GDM1 (cell line): Measurements from ENCODE around the gene NSUN7.
A peak's percentile ranks its signal among the peaks of the same experiment; 100 is the strongest.
"Not testable (repeated sequence)": the region's sequence is repeated elsewhere in the genome, so short reads cannot be mapped to it uniquely, and the experiment has no call there.

ENCODE experiments used
- DNase-seq: peaks from one replicate; lab custom pipeline; 2025; lab: John Stamatoyannopoulos, UW

The NSUN7 gene, protein sequence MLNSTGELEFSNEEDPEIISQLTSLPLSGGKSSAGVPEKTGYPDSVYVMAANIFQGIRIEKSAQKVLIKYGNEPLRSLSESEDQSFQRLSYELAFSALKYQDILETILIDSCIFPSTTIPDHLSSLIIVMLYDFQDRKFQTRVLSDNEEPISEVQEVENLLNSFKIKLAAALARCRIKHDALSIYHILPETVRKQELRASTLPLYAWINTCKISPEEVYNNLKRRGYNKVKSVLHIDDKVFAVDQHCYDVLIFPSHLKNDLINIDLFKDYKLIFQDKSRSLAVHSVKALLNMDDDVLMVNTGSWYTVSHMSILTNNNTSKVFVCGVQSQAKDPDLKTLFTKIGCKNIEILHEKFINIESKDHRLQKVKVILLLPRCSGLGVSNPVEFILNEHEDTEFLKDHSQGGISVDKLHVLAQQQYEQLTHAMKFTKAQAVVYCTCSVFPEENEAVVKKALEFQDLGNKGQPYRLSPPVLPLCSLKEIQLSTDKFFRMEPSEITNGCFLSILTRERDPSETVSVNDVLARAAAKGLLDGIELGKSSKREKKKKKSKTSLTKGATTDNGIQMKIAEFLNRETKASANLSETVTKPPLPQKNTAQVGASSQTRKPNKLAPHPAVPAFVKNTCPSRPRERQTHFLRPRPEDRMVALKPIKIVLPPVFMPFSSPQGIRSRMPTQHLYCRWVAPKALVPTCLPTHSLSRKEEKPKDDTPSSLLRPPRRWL

DNA sequence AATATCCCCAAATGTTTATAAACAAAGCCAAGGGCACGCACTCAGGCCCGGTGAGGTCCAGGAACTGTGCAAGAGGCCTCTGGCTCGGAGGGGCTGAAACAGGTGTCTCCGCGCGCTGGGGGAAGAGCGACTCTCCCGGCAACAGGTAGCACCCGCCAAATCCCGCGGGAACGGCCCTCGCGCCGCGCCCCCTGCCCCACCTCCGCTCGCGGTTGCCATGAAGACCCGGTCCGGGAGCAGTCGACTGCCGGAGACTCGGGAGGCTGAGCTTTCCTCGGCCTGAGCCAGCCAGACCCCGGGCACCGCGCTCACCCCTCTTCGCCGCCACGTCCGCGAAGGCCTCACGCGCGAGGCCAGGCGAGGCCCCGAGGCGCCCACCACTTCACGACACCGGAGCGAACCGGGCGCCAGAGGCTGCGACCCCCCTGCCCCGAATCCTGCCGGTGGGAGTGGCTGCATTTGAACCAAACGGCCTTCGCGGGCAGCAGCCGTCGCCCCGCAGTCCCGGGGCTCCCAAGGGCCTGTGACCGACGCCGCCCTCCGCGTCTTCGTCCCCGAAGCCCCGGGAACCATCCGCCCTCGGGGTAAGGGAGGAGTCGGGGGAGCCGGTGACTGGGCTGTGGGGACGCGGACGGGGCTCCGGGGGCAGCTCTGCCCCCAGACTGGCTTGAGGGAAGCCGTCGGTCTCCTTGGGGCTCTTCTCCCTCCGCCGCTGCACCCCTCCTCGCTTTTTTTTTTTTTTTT, at the start of gene NSUN7:
Gene NSUN7, plus strand, starts transcription at position 239 of the 744 bp plus-strand sequence. CDS start 739 bp downstream, outside the sequence.
- DNase-seq = no peak

DNA sequence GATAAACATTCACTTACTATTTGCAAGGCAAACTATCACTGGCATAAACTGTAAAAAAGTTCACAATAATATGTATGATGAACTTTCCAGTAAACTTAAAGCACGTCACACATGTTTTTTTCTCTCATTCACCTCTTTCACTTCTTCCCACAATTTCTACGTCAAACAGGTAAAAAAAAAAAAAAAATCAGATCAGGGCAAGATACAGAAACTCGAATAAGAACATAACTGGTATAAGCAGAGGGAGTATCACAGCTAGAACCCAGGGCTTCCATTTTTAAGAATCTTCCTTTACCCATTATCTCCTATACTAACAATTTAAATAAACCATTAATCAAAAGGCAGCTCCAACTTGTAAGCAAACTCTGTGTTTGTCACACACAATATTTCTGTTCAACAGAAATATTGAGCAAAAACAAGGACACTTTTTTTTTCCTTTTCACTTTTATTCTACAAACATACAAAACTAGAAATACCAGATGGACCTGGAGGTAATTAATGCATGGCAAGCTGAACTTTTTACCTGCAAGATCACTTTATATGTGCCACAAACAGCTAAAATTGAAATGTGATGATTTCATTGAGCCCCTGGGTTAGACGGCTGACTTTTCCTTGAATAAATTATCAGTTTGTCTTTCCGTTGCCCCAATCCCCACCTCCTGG, 47.5 kb upstream of the NSUN7 start:
- no peak for DNase-seq

DNA sequence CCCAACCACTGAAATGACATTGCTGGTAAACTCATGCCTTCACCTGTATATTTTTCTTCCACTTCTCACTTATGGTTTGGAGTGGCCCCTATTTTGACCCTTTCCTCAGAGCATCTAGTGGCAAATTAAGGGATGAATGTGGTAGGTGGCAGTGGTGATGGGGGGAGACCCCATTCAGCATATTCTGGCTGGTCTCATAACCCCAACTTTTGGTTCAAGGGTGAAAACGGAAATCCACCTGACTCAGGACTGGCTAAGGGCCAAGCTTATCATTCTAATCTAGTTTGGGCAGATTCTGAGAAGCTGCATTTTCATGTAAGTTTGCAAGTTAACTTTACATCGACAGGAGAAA, 47.0 kb upstream of the NSUN7 start:
- no peak for DNase-seq

DNA sequence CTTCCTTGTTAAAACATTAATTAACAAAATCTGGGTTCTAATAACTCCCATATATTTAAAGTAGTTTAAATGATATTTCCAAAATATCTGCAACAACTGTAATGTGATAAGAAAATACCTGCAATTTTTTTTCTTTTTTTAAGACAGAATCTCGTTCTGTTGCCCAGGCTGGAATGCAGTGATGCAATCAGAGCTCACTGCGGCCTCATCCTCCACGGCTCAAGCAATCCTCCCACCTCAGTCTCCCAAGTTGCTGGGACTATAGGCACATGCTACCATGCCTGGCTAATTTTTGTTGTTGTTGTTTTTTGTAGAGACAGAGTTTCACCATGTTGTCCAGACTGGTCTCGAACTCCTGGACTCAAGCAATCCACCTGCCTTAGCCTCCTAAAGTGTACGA, 45.7 kb upstream of the NSUN7 start:
- DNase-seq = no peak

DNA sequence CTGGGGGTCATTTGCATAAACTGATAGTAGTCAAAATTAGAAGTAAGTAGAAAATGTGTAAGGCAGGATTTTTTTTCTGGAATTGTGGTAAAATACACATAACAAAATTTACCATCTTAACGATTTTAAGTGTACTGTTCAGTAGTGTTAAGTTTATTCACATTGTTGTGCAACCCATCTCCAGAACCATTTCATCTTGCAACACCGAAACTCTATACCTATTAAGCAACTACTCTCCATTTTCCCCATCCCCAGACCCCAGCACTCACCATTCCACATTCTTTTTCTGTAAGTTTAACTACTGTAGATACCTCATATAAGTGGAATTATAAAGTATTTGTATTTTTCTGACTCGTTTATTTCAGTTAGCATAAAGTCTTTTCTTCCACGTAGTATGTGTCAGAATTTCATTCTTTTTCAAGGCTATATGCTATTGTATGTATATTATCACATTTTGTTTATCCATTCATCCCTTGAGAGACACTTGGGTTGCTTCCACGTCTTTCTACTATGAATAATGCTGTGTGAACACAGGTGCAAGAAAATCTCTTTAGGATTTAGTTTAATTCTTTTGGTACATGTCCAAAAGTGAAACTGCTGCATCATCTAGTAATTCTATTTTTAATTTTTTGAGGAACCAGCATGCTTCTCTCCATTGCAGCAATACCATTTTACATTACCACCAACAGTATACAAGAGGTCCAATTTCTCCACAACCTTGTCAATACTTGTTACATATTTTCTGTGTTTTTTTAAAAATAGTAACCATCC, 39.1 kb upstream of the NSUN7 start:
- no peak for DNase-seq

DNA sequence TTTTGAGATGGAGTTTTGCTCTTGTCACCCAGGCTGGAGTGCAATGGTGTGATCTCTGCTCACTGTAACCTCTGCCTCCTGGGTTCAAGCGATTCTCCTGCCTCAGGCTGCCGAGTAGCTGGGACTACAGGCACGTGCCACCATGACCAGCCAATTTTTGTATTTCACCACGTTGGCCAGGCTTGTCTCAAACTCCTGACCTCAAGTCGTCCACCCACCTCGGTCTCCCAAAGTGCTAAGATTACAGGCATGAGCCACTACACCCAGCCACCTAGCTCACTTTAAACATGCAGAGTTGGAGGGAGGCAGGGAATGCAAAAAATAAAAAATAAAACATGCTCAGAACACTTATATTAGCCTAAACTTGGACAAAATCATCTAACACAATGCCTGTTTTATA, 36.8 kb upstream of the NSUN7 start:
- DNase-seq = not testable (repeated sequence)

DNA sequence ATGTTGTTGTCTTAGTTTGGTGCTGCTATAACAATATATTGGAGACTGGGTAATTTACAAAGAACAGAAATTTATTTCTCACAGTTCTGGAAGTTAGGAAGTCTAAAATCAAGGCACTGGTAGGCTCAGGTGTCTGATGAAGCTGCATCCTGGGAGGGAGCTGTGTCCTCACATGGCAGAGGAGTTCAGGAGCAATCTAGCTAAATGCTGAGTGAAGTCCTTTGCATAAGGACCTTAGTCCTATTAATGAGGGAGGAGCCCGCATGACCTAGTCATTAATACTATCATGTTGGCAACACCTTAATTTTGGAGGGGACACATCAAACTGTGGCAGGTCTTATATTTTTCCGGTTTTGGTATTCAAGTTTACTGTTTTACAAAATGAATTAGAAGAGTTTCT, 36.0 kb upstream of the NSUN7 start:
- no peak for DNase-seq

DNA sequence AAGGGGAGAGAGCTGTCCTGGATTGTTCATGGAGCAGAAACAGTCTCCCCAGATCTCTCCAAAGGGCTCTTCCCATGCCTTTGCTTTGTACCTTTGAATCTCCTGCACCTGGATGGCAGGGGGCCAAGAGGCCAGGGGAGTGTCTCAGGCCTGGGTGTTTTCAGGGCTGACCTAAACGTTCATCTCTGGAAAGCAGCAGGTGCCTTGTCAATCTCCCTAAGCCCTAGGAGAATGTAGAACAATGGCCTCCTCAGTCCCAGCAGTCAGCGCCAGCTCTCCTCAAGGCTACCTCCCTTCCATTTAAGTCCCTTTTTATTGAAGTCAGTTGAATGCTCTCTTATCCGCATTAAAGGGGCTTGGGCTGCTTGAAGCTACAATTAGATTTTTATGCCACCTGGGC, 31.2 kb upstream of the NSUN7 start:
- no peak for DNase-seq

DNA sequence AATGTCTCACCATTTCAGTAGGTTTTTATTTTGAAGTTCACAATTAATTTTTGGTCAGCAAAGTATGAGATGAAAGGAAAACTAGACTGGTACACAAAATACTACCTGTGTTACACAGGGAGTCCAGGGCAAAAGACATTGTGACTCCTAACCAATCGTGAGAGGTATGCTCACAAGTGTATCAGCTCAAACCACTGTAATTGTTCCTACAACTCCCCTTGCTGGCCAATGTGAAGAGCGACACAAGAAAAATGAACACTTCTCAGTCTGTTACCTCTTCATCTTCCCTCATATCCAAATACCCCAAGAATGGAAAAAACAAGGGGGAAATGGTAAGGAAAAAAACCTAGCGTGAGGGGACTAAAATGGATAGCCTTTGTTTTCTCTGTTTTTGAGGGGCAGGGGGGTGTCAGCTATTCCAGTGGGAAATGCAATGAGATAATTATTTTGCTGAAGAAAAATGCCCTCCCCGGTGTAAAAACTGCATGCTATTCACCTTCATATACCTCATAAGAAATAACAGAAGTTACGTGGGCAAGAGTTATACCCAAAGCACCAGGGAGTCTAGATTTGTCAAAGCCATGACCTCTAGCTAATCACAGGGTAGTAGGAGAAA, 30.6 kb upstream of the NSUN7 start:
- peak; percentile 4 for DNase-seq

DNA sequence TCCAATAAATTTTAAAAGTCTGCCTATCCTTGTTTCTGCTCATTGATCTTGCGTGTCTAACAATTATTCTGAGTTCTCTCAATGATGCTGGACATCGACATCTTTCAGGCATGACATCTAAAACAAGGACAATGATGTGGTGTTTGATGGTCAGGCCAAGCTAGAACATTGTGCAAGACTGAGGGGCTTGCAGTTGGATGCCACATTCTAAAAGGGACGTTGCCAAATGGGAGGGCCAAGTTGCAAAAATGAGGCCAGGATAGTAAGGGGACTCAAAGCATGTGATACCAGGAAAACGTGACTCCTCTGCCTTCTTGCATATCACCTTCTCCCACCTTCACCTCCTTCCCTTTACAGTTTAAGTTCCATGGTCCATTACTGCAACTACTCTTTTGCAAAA, 29.4 kb upstream of the NSUN7 start:
- no peak for DNase-seq

DNA sequence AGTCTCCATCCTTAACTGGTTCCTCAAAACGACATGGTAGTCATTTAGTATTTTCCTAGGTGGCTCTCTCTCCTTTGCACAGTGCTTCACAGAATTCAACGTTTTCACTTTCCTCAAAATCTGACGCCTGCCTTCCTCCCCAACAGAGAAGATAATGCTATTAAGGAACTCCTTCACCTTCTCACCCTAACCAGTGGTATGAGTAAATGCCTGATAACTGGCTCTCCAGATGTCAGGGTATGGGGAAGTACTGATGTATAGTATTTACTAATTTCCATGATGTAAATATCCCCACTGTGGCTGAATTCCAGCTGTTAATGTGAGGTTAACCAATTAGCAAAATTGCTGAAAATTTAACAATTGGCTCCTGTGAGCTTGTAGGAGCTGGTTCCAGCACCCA, 28.8 kb upstream of the NSUN7 start:
- DNase-seq = no peak

DNA sequence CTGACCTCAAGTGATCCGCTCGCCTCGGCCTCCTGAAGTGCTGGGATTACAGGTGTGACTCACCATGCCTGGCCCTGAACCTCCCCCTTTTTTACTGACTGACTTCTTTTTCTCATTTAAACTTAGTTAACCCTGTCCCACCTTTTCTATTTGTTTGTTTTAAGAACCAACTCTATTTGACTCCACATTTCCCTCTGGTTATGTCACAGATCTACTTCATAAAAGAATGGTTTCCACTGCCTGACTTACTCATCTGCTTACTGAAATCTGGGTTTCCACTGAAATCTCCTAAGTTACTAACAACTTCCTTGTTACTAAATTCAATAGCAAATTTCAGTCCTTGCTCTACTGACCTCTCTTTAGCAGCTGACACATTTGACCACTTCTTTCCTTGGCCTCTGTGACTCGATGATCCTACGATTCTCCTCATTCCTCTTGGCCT, 28.0 kb upstream of the NSUN7 start:
- no peak for DNase-seq

DNA sequence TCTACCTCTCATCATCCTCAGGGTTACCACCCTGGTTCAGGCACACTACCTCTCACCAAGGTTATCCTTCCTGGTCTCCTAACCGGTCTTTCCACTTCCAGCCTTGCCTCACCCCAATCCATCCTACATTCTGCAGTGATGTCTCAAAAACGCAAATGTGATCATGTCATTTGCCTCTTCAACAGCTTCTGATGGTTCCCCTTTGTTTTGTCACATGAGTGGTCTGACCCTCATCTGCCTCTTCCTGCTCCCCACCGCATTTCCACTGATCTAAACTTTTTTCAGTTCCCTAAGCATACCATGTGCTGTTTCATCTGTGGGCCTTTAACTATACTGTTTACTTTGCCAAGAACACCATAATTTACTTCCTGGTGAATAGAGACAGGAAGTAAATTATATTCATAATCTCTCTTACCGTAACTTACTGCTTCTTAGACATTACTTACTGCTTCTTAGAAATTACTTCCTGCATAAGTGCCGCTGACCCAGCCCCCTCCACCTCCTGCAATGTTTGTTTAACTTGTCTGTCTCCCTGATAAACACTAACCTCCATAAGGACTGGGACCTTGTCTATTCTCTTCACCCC, 27.1 kb upstream of the NSUN7 start:
- no peak for DNase-seq

DNA sequence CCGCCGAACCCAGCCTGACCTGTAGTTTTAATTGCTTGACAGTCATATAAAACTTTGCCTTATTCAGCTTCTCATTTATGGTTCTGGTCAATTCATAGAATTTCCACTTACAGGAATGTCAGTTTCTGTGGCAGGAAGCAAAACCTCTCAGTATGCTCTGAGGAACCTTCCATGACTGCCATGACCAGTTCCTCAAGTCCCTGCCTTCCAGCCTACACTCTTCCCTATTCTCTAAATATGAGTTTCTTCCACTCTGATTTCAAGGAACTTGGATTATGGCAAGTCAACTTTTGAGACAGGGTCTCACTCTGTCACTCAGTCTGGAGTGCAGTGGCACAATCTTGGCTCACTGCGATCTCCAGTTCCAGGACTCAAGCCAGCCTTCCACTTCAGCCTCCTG, 26.0 kb upstream of the NSUN7 start:
- DNase-seq = no peak

DNA sequence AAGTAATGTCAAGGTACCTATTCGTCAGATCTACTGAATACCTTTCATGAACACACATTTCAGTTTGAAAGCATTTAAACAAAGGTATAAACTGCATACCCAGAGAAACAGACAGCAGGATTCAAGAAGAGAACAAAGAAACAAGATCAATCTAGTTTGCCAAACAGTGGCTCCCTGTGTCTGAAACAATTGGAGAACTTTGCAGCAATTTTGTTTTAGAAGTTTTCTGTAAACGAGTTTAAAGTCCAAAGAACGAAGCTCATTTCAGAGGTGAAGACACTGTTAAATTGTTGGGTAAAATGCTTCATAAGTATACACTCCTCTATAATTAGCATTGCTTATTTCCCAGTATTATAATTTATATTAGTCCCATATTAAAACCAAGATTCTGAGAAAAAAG, 21.4 kb upstream of the NSUN7 start:
- DNase-seq = no peak

DNA sequence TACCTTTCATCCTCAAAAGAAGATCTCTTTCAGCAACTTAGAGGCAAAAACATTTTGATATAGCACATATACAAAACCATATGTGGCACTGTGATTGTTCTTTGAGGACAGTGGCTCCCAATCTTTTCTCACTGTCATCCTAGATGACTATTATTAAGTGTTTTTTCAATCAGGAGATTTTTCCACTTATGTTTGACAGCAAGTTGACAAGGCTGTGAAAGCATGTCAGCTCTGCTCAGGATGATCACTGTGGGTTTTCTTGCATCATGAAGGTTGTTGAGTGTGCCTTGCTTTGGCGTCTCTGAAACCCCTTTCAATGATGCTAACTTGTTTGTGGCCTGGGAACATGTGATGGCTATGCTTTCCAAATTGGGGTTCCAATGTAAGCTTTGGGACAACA, 20.2 kb upstream of the NSUN7 start:
- DNase-seq = no peak

DNA sequence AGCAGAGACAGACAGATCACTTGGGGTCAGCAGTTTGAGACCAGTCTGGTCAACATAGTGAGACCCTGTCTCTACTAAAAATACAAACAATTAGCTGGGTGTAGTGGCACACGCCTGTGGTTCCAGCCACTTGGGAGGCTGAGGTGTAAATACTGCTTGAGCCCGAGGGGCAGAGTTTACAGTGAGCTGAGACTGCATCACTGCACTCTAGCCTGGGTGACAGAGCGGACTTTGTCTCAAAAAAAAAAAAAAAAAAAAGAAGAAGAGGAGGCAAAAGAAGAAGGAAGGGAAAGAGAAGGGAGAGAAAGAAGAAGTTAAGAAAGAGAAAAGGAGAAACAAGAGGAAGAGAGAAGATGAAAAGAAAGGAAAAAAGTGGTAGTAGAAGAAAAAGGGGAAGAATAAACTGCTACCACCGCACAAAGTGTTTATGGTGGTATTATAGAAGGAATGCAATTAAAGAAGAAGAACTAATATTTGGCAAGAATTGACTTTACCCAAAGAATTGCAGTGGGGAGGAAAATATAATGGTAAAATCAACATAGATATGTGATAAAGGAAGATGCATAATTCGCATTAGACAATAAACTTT, 19.6 kb upstream of the NSUN7 start:
- no peak for DNase-seq

DNA sequence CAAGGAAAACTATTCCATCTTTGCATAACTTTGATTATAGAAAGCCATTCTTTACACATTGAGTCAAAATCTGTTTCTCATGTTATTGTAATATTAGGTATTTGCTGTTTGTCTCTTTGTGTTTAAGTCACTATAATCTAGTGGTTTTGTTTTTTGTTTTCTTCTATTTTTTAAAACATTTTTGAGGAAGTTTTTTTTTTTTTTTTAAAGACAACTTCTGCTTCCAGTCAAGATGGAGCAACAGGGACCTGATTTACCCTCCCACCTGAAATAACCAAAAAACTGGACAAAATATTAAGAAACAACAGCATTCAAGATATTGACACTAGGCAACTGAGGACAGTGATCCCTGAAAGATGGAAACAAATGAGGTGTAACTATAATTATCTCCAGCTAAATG, 18.4 kb upstream of the NSUN7 start:
- DNase-seq = no peak

DNA sequence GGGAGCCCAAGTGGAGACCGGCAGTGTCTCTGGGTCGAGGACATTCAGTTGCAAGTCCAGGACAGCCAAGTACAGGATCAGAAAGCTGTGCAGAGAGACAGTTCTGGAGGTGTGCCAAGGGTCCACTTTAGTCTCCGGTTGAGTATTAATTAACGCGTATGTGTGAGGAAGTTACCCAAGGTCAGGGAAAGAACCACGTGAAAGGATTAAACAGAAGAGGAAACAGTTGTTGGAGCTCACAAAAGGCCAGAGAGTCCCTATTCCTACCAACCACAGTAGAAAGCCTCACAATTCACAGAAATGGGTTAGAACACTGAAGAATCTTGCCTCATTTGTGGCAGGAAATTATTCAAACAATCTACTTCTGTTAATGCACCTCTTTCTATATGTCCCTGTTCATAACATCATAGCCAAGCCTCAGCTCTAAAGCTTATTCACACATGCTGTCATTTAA, 17.9 kb upstream of the NSUN7 start:
- DNase-seq = no peak

DNA sequence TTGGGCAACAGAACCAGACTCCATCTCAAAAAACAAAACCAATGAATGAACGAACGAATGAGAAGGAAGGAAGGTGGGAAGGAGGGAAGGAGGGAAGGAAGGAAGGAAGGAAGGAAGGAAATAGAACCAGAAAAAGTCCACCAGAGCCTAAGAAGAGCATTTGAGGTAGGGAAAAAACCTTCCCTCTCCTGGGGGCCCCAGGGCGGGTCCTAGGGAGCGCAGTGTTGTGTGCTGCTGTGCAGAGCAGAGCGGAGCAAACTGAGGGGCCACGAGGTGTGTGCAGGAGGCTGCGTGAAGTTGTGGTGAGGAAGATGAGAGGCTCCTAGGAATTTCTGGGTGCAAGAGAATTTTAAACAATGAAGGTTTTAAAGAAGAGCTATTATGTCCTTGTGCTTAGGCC, 16.0 kb upstream of the NSUN7 start:
- DNase-seq = no peak
